GM12875 (cell line): ENCODE measurements around the gene WNT3A.
A peak's percentile ranks its signal among the peaks of the same experiment; 100 is the strongest.

ENCODE experiments used
- H3K4me3 ChIP-seq: one replicate; pipeline ENCODE4 v1.5.1; 2011; ENCODE audit warnings: low read depth, low read length, control low read depth
- CTCF ChIP-seq: IDR thresholded peaks from 2 replicates; pipeline ENCODE4 v1.5.1; 2011; ENCODE audit warnings: low read depth, mild to moderate bottlenecking, control low read depth, inconsistent platforms, low read length, moderate library complexity, borderline replicate concordance; ENCODE audit not compliant: insufficient read depth

The WNT3A gene

GRCh38 chr1:228104526-228105269 is 97.9 kb downstream of the WNT3A start:
- no peak for TF ChIP-seq CTCF
- H3K4me3 ChIP-seq = no peak overlapping the region

GRCh38 chr1:228105270-228105995 is 98.6 kb downstream of the WNT3A start:
- H3K4me3 ChIP-seq = no peak overlapping the region
- no peak for TF ChIP-seq CTCF

DNA sequence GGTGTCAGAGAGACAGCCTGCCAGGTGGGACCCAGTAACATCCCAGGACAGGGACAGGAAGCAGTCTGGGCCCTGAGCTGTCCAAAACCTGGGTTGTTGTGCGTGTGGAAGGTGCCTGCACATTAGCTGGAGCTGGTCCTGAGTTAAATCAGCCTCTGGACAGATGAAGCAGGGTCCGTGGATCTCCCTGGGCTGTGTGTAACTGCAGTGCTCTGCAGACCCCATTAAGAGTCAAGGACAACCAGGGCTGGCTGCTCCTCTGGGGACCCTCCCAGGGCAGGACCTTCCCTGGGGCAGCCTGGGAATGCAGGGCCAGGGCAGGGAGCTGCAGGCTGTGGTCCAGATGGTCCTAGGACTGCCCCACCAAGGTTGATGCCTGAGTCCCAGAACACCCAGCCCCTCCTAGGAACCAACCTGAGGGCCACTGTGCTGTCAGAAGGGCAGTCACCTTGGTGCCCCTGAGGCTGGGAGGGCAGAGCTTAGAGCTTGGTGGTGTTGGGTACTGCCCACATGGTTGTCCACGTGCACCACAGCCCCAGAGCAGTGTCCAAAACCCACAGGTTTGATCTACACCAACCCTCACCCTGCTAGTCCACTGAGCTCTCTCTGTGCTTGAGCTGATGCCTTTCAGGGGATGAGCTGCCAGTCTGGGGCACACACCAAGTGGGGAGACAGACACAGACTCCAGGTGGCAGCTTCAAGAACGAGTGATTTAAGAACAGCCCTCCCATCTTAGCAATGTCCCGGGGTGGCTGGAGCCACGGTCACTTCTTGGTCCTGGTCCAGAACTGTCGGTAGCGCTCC is 99.4 kb downstream of the WNT3A start:
- H3K4me3 ChIP-seq = no peak overlapping the region
- TF ChIP-seq CTCF = no peak

GRCh38 chr1:228106800-228107054 is 99.9 kb downstream of the WNT3A start:
- TF ChIP-seq CTCF = no peak
- H3K4me3 ChIP-seq = no peak overlapping the region

DNA sequence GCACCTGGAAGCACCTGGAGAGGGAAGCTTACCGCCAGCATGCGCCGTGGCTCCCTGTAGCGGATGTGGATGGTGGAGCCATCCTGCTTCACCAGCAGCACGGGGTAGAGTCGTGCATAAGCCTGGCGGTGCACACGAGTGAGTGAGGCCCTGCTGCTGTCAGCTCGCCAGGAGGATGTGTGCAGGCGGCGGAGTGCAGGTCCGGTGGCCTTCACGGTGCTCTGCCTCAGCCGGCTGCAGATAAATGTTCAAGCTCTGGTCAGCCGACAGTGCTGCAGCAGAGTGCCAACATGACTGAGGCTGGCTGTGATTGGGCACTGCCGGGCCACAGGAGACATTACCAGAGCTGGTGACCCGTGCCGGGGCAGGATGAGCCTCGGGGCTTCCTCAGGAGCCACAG is 100.8 kb downstream of the WNT3A start:
- no peak for TF ChIP-seq CTCF
- no peak overlapping the region for H3K4me3 ChIP-seq

- no peak for TF ChIP-seq CTCF
- H3K4me3 ChIP-seq = peak overlapping the region; percentile 76
Observed at GRCh38 chr1:228108055-228108690, 101.4 kb downstream of the WNT3A start.
